ENCODE data around the gene BIN2.
A peak's percentile ranks its signal among the peaks of the same experiment; 100 is the strongest.

The BIN2 gene

DNA sequence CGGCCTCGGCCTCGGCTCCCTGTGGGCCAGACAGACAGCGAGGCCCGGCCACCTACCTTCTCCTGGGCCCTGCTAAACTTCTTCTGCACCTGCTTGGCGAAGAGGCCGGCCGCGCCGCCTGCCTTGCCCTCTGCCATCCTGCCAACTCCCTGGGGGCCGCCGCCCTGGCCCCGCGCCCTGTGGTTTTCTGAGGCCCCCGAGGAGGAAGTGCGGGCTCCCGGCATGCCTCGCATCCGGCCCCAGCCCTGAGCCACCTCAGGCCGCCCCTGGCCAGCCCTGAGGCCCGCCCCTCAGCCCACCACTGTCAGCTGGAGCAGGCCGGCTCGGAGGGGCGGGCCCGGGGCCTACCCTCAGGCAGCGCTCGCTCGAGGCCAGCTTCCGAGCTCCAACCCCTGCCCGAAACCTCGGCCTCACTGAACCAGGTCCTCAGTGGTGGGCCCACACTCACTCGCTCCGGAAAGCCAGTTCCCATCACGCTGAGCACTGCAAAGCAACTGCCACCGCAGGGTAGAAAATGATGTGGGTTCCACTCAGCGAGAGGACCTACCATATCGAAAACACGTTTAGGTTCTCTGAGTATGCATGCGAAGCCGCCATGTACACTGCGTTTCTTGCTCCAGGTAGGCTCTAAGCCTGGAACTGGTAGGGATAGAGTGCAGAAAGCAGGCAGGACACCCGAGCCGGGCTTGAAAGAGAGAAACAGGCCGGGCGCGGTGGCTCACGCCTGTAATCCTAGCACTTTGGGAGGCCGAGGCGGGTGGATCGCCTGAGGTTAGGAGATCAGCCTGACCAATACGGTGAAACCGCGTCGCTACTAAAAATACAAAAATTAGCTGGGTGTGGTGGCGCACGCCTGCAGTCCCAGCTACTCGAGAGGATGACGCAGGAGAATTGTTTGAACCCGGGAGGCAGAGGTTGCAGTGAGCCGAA, at the start of gene BIN2:
Gene BIN2 (minus strand): TSS at position 209 of the 930 bp plus-strand sequence. CDS start 72 bp downstream, at position 137.
- DNase-seq, result no peak

DNA sequence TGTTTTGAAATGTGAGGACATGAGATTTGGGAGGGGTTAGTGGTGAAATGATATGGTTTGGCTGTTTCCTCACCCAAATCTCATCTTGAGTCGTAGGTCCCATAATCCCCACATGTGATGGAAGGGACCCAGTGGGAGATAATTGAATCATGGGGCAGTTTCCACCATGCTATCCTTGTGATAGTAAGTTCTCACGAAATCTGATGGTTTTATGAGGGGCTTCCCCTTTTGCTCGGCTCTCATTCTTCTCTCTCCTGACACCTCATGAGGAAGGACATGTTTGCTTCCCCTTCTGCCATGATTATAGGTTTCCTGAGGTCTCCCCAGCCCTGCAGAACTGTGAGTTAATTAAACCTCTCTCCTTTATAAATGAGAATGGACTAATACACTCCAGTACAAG, 49.2 kb upstream of the BIN2 start:
- no peak for DNase-seq

DNA sequence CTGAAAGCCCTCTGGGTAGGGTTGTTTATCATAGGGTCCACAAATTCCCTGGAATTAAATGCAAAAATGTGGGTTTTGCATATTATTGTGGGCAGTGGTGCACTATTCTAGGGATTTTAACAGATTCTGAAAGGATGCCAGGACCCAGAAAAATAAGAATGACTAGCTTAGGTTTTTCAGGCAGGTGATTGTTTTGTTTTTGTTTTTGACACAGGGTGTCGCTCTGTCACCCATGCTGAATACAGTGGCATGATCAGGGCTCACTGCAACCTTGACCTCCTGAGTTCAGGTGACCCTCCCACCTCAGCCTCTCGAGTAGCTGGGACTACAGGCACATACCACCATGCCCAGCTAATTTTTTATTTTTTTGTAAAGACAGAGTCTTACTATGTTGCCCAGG, 48.0 kb upstream of the BIN2 start:
- DNase-seq, result no peak

- DNase-seq, result peak; percentile 70
Measured at GRCh38 chr12:51371295-51371953, 47.5 kb upstream of the BIN2 start.

GRCh38 chr12:51370667-51371066, 46.7 kb upstream of the BIN2 start:
- no peak for DNase-seq

GRCh38 chr12:51369581-51369980, 45.6 kb upstream of the BIN2 start:
- DNase-seq, result no peak

DNA sequence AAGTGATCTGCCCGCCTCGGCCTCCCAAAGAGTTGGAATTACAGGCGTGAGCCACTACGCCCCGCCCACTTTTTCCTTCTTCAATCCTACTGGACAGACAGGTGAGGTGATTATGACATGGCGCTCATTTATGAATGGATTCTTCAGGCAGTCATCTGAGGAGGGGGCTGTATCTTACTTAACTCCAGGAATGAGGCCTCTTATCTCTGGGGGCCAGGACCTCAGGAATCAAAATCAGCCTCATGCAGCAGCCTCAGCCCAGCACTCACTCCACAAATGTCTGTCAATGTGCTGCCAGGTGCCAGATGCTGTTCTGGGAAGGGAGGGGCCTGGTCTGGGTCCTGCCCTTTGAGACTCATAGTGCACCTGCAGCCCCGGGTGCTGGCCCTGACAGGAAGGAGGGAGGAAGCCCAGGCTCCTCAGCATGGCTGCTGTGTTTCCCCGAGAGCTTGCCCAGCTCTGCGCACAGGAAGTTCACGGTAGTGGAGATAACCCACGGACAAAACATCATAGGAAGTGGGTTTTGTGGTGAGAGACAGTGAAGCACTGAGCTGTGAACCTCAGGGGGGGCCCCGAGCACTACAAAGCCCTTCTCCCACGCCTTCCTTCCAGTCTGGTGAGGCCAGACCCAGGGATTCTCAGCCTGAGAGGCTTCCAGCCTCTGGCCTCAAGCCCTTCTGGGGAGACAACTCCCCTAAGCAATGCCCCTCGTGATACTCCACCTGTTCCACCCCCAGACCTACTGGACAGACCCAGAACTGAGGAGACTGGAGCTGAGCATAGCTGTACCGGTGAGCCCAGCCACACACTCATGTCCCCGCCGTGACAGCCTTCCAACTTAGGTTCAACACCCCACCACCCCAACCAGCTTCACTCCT, 44.9 kb upstream of the BIN2 start:
- DNase-seq, result peak; percentile 26

- DNase-seq, result no peak
Measured at GRCh38 chr12:51365276-51365675, 41.3 kb upstream of the BIN2 start.

DNA sequence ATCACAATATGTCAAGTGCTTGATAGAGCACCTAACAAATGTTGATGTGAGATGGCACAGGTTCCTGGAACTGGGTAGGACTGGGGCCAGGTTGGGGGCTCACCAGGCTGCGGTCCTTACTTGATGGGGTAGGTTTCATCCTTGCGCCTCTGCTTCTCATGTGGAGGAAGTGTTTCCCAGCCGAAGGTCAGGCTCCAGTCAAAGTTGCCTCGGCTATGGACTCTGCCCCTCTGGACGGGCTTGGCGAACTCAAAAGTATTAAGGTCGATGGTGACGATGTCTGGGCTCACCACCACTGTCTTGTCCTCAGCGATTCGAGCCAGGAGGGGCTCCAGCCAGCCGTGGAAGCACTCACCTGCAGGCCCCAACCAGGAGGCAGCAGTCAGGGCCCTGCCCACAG, 40.0 kb upstream of the BIN2 start:
- DNase-seq, result no peak

DNA sequence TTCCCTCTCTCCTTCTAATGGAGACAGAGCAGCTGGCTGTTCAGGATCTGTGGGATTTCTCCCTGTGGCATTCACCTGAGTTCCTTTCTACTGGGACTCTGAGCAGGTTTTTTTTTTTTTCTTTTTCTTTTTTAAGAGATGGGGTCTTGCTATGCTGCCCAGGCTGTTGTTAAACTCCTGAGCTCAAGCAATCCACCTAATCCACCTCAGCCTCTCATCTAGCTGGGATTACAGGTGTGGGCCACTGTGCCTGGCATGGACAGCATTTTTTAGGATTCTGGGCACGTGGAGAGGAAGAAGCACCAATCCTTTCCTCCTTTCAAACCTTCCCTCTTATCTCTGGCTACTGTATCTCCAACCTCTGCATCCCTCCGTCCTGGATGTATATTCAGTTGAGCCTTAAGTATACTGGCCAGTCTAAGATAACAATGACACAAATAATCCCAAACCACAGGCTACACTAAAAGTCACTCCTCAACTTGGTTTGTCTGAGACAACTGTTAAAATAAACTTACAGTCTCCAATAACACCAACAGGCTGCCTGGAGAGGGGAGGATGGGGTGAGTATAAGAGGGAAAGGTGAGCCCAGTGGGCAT, 38.9 kb upstream of the BIN2 start:
- DNase-seq, result no peak

GRCh38 chr12:51362307-51362706, 38.3 kb upstream of the BIN2 start:
- DNase-seq, result no peak

DNA sequence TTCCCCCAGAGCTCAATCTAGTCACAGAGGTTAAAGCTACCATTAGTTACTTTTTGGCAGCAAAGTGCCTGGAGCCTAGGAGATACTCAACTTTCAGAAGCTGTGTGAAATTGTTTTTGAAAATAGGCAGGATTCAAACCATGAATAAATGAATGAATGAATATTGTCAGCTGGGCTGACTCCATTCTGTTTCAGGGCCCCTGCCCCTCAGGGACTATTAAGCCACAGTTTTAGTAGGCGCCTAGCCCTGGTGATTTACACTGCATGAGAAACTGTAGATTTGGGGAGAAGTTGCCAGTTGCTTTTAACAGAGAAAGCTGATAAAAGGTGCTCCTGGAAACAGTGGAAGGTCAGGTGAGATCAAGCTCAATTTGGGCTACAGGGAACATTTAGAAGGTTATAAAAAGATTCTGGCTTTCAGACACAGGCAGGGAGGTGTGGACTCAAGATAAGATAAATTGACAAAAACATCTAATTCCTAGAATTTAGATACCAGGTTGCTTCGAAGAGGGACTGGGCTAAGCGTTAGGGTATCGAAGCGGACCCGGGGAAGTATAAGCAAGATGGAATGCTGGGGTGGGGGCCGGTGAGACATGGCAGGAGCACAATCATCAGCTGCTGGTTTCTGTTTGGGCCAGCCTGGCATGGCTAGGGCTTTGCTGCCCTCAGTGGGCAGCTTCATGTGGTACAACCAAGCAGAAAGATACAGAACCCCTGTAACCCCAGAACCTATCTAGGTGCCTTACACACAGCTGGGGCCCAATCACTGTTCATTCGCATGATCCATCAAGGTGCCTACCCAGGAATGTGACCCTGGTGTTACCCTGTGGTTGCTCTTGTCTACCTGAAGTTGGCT, 37.4 kb upstream of the BIN2 start:
- no peak for DNase-seq

DNA sequence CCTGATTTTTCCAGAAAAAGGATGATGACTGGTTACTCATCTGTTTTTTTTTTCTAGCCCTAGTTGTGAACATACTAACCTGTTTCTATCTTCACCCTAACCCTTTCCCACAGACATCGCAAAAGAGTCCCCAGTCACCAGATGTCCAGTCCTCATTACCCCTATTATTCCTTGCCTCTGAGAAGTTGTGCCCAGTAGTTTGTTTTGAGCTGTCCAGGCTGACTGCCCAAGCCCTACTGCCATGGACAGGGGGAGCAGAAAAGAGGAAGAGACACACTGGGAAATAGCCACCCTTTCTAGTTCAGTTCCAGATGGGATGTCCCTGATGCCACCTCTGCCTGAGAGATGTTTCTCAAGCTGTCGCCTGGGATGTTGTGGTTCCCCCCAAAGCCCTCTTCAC, 36.3 kb upstream of the BIN2 start:
- DNase-seq, result no peak

DNA sequence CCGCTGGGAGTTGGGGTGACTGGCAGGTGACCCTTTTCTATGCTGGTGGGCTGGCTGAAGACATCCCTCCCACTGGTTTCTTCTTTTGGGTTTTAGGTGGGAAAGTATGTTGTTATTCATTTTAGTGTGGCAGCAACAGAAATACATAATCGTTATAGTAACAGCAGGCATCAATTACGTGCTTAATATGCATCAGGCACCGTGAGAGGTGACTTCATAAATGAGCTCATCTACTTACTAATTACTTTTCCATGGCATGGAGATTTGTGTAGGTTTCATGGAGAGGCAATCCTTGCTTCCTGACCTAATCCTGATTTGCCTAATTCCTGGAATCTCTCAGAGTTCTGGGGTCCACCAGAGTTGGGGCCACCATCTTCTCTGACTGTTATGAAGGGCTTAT, 35.9 kb upstream of the BIN2 start:
- no peak for DNase-seq

GRCh38 chr12:51358496-51358895, 34.5 kb upstream of the BIN2 start:
- no peak for DNase-seq

DNA sequence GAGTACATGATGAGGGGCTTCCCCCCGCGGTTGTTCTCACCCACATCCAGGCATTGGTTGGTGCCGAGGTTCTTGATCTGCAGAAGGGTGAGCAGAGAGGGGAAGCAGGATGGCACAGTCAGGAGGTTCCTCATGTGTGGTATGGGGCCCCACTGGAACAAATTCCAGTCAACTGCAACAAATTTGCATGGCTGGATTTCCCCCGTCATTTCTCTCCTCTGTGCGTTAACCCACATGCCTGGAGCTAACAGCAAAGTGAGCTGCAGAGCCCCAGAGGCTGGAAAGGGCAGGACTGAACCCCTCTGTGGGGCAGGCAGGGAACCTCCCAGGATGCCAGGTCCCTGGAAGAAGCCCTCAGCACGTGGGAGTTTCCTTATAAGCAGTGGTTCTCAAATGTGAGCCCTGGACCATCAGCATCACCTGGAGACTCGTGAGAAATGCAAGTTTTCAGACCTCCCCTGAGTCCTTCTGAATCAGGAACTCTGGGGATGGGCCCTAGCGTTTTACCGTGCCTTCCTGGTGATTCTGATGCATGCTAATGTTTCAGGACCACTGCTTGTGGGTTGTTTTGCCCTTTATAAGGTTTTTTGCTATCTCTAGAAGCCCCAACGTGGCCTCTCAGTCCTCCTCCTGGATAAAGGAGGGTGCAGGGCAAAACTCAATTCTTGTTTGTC, 33.5 kb upstream of the BIN2 start:
- DNase-seq, result no peak

- DNase-seq, result peak; percentile 43
Measured at GRCh38 chr12:51351913-51352532, 28.0 kb upstream of the BIN2 start.

DNA sequence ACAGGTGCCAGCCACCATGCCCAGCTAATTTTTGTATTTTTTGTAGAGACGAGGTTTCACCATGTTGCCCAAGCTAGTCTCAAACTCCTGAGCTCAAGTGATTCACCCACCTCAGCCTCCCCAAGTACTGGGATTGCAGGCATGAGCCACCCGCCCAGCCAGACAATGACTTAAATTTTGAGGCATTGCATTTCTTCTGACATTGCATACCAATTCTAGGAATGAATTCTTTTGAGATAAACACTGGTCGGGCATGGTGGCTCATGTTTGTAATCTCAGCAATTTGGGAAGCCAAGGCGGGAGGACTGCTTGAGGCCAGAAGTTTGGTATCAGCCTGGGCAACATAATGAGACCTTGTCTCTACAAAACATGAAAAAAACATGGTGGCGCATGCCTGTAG, 25.1 kb upstream of the BIN2 start:
- DNase-seq, result no peak

- no peak for DNase-seq
Measured at GRCh38 chr12:51348116-51348515, 24.1 kb upstream of the BIN2 start.

- no peak for DNase-seq
Measured at GRCh38 chr12:51346581-51346980, 22.6 kb upstream of the BIN2 start, which contains the start of gene CELA1. CELA1 (minus strand) TSS chr12:51346679; CDS start chr12:51346638, 41 bp downstream.

DNA sequence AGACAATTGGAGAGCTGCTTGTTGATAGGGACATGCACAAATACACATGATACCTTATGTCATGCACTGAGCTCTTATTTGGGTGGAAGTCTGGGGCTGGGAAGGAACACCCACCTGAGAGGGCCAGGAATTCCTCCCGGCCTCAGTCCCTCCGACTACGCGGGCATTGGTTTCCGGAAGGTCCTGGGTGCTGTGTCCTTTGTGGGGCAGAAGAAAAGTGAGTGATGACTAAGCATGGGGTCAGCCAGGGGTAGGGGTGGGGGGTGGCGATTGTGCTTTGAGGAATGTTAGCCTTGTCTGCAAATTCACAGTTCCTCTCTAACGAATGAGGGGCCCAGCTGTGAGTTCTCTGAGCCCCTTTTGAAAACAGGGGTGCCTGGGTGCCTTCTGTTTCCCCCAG, 21.7 kb upstream of the BIN2 start:
- no peak for DNase-seq

Measured in NCI-H345 (cell line).